HCT116 (cell line): ENCODE data around the gene TBC1D22B. TPM values are rescaled to one million over a fixed set of nuclear protein-coding genes. Genes with fewer than 3 reads are reported as not detected.

Experiments used
- ATAC-seq: fragments of 200-7000 bp; cut with Tn5 transposase; 2 replicates; pipeline ENCODE4 v1.9.1; 2020; ENCODE audit warnings: mild to moderate bottlenecking, moderate library complexity
- BruUV-seq: library from RNA; stranded (reverse); fragments of 400-500 nt; replicated peaks from 2 replicates; lab custom pipeline; 2021; lab: Mats Ljungman, UMichigan
- CTCF ChIA-PET: fragments of 300-600 bp; sonication (Branson Sonifier 250); formaldehyde crosslinking; loops from one replicate; lab custom pipeline; 2021; ENCODE audit warnings: antibody characterized with exemption; lab: Charles Lee
- POLR2A ChIA-PET: fragments of 300-600, 350-600 bp; sonication (Branson Sonifier 250); formaldehyde crosslinking; loops from one replicate; lab custom pipeline; 2021; ENCODE audit warnings: antibody characterized with exemption; lab: Charles Lee
- RAD21 ChIA-PET, 2 experiments: fragments of 300-600 bp; sonication (Branson Sonifier 250); formaldehyde crosslinking; loops; one replicate each; lab custom pipeline; 2023; ENCODE audit warnings: low total read pairs in 2 of 2; ENCODE audit not compliant: uncharacterized antibody in 2 of 2, unreplicated experiment in 2 of 2, low non-redundant PET in 1 of 2; lab: Charles Lee
- DNase-seq: peaks from one replicate; pipeline ENCODE4 v3.0.0-alpha.2; 2010; ENCODE audit warnings: low read depth, low spot score
- H2AFZ ChIP-seq: fragments of 200-600 bp; shearing (Covaris generic), sonication (generic); 2 replicates; pipeline ENCODE4 v1.6.1; 2017; ENCODE audit warnings: low read depth, mixed run types, mixed read lengths, antibody characterized with exemption, low read length; ENCODE audit not compliant: poor library complexity, severe bottlenecking
- H3K27ac ChIP-seq: 2 replicates; pipeline ENCODE4 v1.5.1; 2012; ENCODE audit warnings: low read depth, low read length
- H3K27me3 ChIP-seq: fragments of 200-600 bp; sonication (generic); 2 replicates; pipeline ENCODE4 v1.6.1; 2016; ENCODE audit warnings: mixed run types, low read length, mixed read lengths; ENCODE audit not compliant: insufficient read depth
- H3K36me3 ChIP-seq, 2 experiments: fragments of 200-500 bp in 1 of 2; fragments of 200-600 bp in 1 of 2; sonication (Bioruptor generic) in 1 of 2; sonication (generic) in 1 of 2; 2 replicates each; pipeline versions ENCODE4 v1.5.1 to v1.6.1; 2014 to 2016; ENCODE audit warnings: low read length in 2 of 2, inconsistent platforms in 1 of 2, mixed read lengths in 1 of 2, mixed run types in 1 of 2; ENCODE audit not compliant: insufficient read depth in 2 of 2, control insufficient read depth in 1 of 2
- H3K4me1 ChIP-seq, 2 experiments: fragments of 200-600 bp in 1 of 2; sonication (generic) in 1 of 2; 2 replicates each; pipeline versions ENCODE4 v1.5.1 to v1.6.1; 2012 to 2017; ENCODE audit warnings: low read length in 2 of 2, inconsistent platforms in 1 of 2, mild to moderate bottlenecking in 1 of 2, mixed read lengths in 1 of 2, mixed run types in 1 of 2, moderate library complexity in 1 of 2; ENCODE audit not compliant: insufficient read depth in 2 of 2, control insufficient read depth in 1 of 2
- H3K4me2 ChIP-seq: fragments of 200-600 bp; sonication (generic); 2 replicates; pipeline ENCODE4 v1.6.1; 2017; ENCODE audit warnings: mixed run types, low read length, mixed read lengths
- H3K4me3 ChIP-seq, 2 experiments: fragments of 200-600 bp in 1 of 2; sonication (generic) in 1 of 2; replicated peaks in 1 of 2; 2 replicates each; pipeline ENCODE4 v1.5.1; 2011 to 2016; ENCODE audit warnings: low read length in 2 of 2, control low read depth in 1 of 2, low read depth in 1 of 2, mild to moderate bottlenecking in 1 of 2, mixed read lengths in 1 of 2, mixed run types in 1 of 2
- H3K79me2 ChIP-seq: fragments of 200-600 bp; sonication (generic); 2 replicates; pipeline ENCODE4 v1.6.1; 2017; ENCODE audit warnings: mild to moderate bottlenecking, mixed run types, low read length, moderate library complexity, mixed read lengths; ENCODE audit not compliant: insufficient read depth
- H3K9ac ChIP-seq: fragments of 200-600 bp; sonication (generic); 2 replicates; pipeline ENCODE4 v1.6.1; 2016; ENCODE audit warnings: low read length, mixed read lengths
- H3K9me2 ChIP-seq: fragments of 200-600 bp; sonication (generic), shearing (Covaris generic); 2 replicates; pipeline ENCODE4 v1.6.1; 2017; ENCODE audit warnings: mixed run types, mild to moderate bottlenecking, moderate library complexity; ENCODE audit not compliant: insufficient read depth
- H3K9me3 ChIP-seq, 2 experiments: fragments of 200-500 bp in 1 of 2; fragments of 200-600 bp in 1 of 2; sonication (Bioruptor generic) in 1 of 2; sonication (generic) in 1 of 2; 2 replicates each; pipeline ENCODE4 v1.6.1; 2014 to 2017; ENCODE audit warnings: low read length in 2 of 2, mixed read lengths in 2 of 2, inconsistent platforms in 1 of 2, low read depth in 1 of 2, mild to moderate bottlenecking in 1 of 2, mixed run types in 1 of 2, moderate library complexity in 1 of 2; ENCODE audit not compliant: control insufficient read depth in 1 of 2, insufficient read depth in 1 of 2
- H4K20me1 ChIP-seq: fragments of 200-600 bp; sonication (generic), shearing (Covaris generic); 2 replicates; pipeline ENCODE4 v1.6.1; 2017; ENCODE audit warnings: mixed run types, mild to moderate bottlenecking, moderate library complexity; ENCODE audit not compliant: insufficient read depth
- CBX3 ChIP-seq: IDR thresholded peaks from 2 replicates; pipeline ENCODE4 v1.6.1; 2012; ENCODE audit warnings: low read depth
- CEBPB ChIP-seq: IDR thresholded peaks from 2 replicates; pipeline ENCODE4 v1.6.1; 2012; ENCODE audit warnings: low read depth
- EGR1 ChIP-seq: IDR thresholded peaks from 2 replicates; pipeline ENCODE4 v1.6.1; 2012; ENCODE audit warnings: low read depth
- JUND ChIP-seq: IDR thresholded peaks from 2 replicates; pipeline ENCODE4 v1.6.1; 2012
- MAX ChIP-seq: IDR thresholded peaks from 2 replicates; pipeline ENCODE4 v1.6.1; 2012
- RAD21 ChIP-seq: IDR thresholded peaks from 2 replicates; pipeline ENCODE4 v1.6.1; 2012; ENCODE audit warnings: low read depth, mild to moderate bottlenecking
- REST ChIP-seq: IDR thresholded peaks from 2 replicates; pipeline ENCODE4 v1.6.1; 2012; ENCODE audit warnings: low read depth
- TCF7L2 ChIP-seq: IDR thresholded peaks from 2 replicates; pipeline ENCODE4 v1.7.0; 2011; ENCODE audit warnings: borderline replicate concordance, inconsistent platforms; ENCODE audit not compliant: insufficient read depth, insufficient read length; ENCODE audit errors: extremely low read depth
- YY1 ChIP-seq: IDR thresholded peaks from 2 replicates; pipeline ENCODE4 v1.6.1; 2011; ENCODE audit warnings: low read length, low read depth, moderate library complexity, mild to moderate bottlenecking; ENCODE audit not compliant: insufficient replicate concordance; ENCODE audit errors: extremely low read depth
- ZBTB33 ChIP-seq: IDR thresholded peaks from 2 replicates; pipeline ENCODE4 v1.6.1; 2011; ENCODE audit warnings: mild to moderate bottlenecking, low read length, moderate library complexity; ENCODE audit not compliant: insufficient replicate concordance; ENCODE audit errors: extremely low read depth
- intact Hi-C: fragments of 100-400 bp; cut with micrococcal nuclease; formaldehyde crosslinking; loops from 2 replicates; pipeline ENCODE4 v1.10.0; 2022
- total RNA-seq: library from RNA; stranded (reverse); gene quantifications from one replicate; pipeline ENCODE4 v1.2.1, GENCODE V29; 2021; ENCODE audit not compliant: unreplicated experiment

The TBC1D22B gene
- total RNA-seq, 1 experiment from 2014 or later: 9.1 TPM

- Histone ChIP-seq H3K9me2 (no peaks in the 10 kb centered on the region), H3K4me2 (no peak overlapping the region), H3K4me1 (peaks cover 5 to 9% of the 10 kb centered on the region in 2 experiments; a peak in 2 of 4 replicates), H3K9ac (no peak overlapping the region), H3K27ac (no peak overlapping the region), H4K20me1 (no peaks in the 10 kb centered on the region), H3K36me3 (no peaks in the 10 kb centered on the region; a peak in 1 of 4 replicates), H3K27me3 (no peaks in the 10 kb centered on the region), H2AFZ (no peak overlapping the region), H3K79me2 (peaks cover 84% of the 10 kb centered on the region), H3K4me3 (no peak overlapping the region), H3K9me3 (no peaks in the 10 kb centered on the region)
- DNase-seq (no peak), ATAC-seq (no peak)
- intact Hi-C loops: no loop called here
- TF ChIP-seq RAD21 (no peak), EGR1 (no peak), ZBTB33 (no peak), JUND (no peak), YY1 (no peak), MAX (no peak)
- ChIA-PET RAD21 (no interaction called here), POLR2A (no interaction called here), CTCF (no interaction called here)
- BruUV-seq: no TSS peak
Observed at GRCh38 chr6:37262446-37263026, 5.0 kb downstream of the TBC1D22B start.

DNA sequence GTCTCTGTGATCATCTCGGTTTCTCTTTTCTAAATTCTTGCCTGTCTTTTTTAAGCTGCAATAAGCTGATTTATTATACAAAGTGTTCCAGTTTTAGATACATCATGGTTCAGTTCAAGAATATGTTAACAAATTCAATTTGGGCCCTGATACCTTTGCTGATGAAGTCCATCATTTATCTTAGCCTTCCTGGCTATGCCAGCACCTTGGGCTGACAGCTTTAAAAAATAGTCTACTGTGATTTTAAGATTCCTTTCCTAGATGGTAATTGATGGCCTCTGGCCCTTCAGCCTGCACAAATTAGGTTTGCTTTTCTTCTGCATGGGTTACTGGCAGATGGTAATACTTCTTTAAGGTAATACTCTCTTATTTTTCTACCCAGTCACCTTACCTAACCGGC, 7.4 kb downstream of the TBC1D22B start:
- H3K4me3 ChIP-seq: no peak overlapping the region
- H3K9me2 ChIP-seq: no peaks in the 10 kb centered on the region
- H3K9ac ChIP-seq: no peak overlapping the region
- ChIA-PET POLR2A (no interaction called here), RAD21 (no interaction called here), CTCF (interaction anchor here (0.7 kb wide), 1 partner anchor 56 kb away, joined by 3 read pairs; no protein-coding TSS in a partner anchor)
- H3K4me1 ChIP-seq: no peaks in the 10 kb centered on the region
- ATAC-seq (no peak), DNase-seq (no peak)
- no peak overlapping the region for H3K4me2 ChIP-seq
- no peaks in the 10 kb centered on the region for H3K27me3 ChIP-seq
- no TSS peak for BruUV-seq
- no peak overlapping the region for H2AFZ ChIP-seq
- H3K27ac ChIP-seq: no peak overlapping the region
- H4K20me1 ChIP-seq: no peaks in the 10 kb centered on the region
- H3K36me3 ChIP-seq: peaks cover 4 to 9% of the 10 kb centered on the region in 2 experiments; a peak in 2 of 4 replicates
- H3K79me2 ChIP-seq: peaks cover 70% of the 10 kb centered on the region
- intact Hi-C loops: no loop called here
- H3K9me3 ChIP-seq: no peaks in the 10 kb centered on the region
- TF ChIP-seq REST (no peak), TCF7L2 (no peak), MAX (no peak), ZBTB33 (no peak), CEBPB (no peak), CBX3 (no peak)
